Measurements from ENCODE around the gene SCRN1.

The SCRN1 gene

GRCh38 chr7:29990931-29991330 lies 1.3 kb upstream of the SCRN1 start:
- H2AK5ac ChIP-seq (ENCODE audit: low read length, severe bottlenecking) = no peak overlapping the region
- no peak overlapping the region for H3K9ac ChIP-seq (ENCODE audit: low read length)
- H2BK15ac ChIP-seq (ENCODE audit: low read depth, poor library complexity, severe bottlenecking) = no peak overlapping the region
- no peak overlapping the region for H4K91ac ChIP-seq (ENCODE audit: low read length)
- peaks cover 0 to 4% of the 10 kb centered on the region in 2 experiments for H3K36me3 ChIP-seq (ENCODE audit: control insufficient read depth in 1 of 2, insufficient read depth in 2 of 2, low read depth in 1 of 2, low read length in 2 of 2)
- H2BK120ac ChIP-seq (ENCODE audit: low read depth, low read length) = no peak overlapping the region
- H3K27me3 ChIP-seq (ENCODE audit: control insufficient read depth in 1 of 2, insufficient read depth in 1 of 2, low read length in 2 of 2) = no peaks in the 10 kb centered on the region
- H3K23ac ChIP-seq (ENCODE audit: low read length in 2 of 2) = no peak overlapping the region
- peaks cover 7% of the 10 kb centered on the region for H3K79me1 ChIP-seq (replicated peaks; ENCODE audit: low read length, poor library complexity, severe bottlenecking)
- H2AFZ ChIP-seq (ENCODE audit: low read depth, low read length) = no peak overlapping the region
- H3K18ac ChIP-seq (ENCODE audit: low read depth in 1 of 2, low read length in 2 of 2) = no peak overlapping the region
- H3K4me3 ChIP-seq (ENCODE audit: insufficient read depth in 1 of 2, low read depth in 1 of 2, low read length in 2 of 2) = no peak overlapping the region
- H2BK12ac ChIP-seq (ENCODE audit: low read length in 2 of 2) = no peak overlapping the region
- no peak overlapping the region for H3K4ac ChIP-seq (ENCODE audit: low read depth in 1 of 2, low read length in 2 of 2)
- H3K27ac ChIP-seq (ENCODE audit: low read length, poor library complexity, severe bottlenecking) = no peak overlapping the region
- 81% methylated on average over 4 of the region's 4 CpGs for WGBS
- peaks cover 10% of the 10 kb centered on the region for H3K9me3 ChIP-seq (ENCODE audit: control insufficient read depth, low read length)
- H3K4me2 ChIP-seq (ENCODE audit: low read length, poor library complexity, severe bottlenecking) = no peak overlapping the region
- H4K8ac ChIP-seq (ENCODE audit: low read length) = no peak overlapping the region
- DNase-seq = no peak
- no peak overlapping the region for H2BK5ac ChIP-seq (ENCODE audit: low read depth, low read length, poor library complexity, severe bottlenecking)
- H3K4me1 ChIP-seq (ENCODE audit: control insufficient read depth, insufficient read depth, low read depth, low read length) = peaks cover 13% of the 10 kb centered on the region
- H3K14ac ChIP-seq (ENCODE audit: low read length in 2 of 2) = no peak overlapping the region

DNA sequence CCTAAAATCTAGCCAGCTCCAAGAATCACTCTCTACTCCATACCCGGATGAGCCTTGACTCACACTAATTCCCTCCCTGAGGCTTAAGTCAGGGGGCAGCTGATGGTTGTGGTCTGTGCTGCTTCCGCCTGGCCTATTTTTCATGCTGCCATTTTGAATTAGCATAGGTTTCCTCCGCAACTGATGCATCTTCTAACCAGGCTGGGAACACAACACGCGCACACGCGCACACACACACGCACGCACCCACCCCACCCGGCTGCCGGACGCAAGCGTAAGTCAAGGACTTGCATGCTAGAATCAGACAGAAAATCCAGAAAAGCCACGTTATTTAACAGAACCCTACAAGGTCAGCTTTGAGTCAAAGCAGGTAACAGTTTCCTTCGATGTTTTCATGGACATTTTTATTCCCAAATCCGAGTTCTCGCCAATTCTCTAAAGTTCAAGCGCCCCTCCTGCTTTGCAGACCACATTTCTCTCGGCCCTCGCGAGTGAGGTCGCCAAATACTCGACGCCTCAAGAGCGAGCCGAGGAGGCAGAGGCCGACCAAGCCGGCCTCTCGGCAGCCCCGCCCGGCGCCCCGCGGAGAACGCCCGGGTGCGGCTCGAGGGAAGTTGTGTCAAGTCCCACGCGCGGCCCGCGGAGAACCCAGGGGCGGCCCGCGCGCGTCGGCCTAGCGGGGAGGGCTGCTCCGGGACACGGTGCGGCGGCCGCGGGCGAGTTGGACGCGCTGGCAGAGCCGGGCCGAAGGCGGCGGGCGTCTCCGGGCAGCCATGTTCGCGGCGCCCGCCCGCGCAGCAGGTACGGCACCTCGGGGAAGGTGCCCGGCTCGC lies 961 bp downstream of the SCRN1 start:
- H2BK12ac ChIP-seq (ENCODE audit: low read length in 2 of 2) = peak overlapping the region; percentile 32 to 76

GRCh38 chr7:29987811-29988317 lies 1.7 kb downstream of the SCRN1 start:
- H3K18ac ChIP-seq (ENCODE audit: low read depth in 1 of 2, low read length in 2 of 2) = peak overlapping the region; percentile 86 to 100
- peaks cover 4% of the 10 kb centered on the region for H3K9me3 ChIP-seq (ENCODE audit: control insufficient read depth, low read length)
- peaks cover 14% of the 10 kb centered on the region for H3K4me1 ChIP-seq (ENCODE audit: control insufficient read depth, insufficient read depth, low read depth, low read length)
- peak overlapping the region; percentile 89 for H4K8ac ChIP-seq (ENCODE audit: low read length)
- peak overlapping the region; percentile 99 for H3K27ac ChIP-seq (ENCODE audit: low read length, poor library complexity, severe bottlenecking)
- H2BK12ac ChIP-seq (ENCODE audit: low read length in 2 of 2) = peak overlapping the region; percentile 77 to 82
- peaks cover 7% of the 10 kb centered on the region for H3K79me1 ChIP-seq (replicated peaks; ENCODE audit: low read length, poor library complexity, severe bottlenecking)
- 8% methylated on average over 6 of the region's 8 CpGs for WGBS
- peak overlapping the region; percentile 90 to 99 for H3K4ac ChIP-seq (ENCODE audit: low read depth in 1 of 2, low read length in 2 of 2)
- peak overlapping the region; percentile 48 for H2BK15ac ChIP-seq (ENCODE audit: low read depth, poor library complexity, severe bottlenecking)
- peak overlapping the region; percentile 99 for H2AK5ac ChIP-seq (ENCODE audit: low read length, severe bottlenecking)
- H4K91ac ChIP-seq (ENCODE audit: low read length) = peak overlapping the region; percentile 90
- peaks cover 0 to 5% of the 10 kb centered on the region in 2 experiments for H3K36me3 ChIP-seq (ENCODE audit: control insufficient read depth in 1 of 2, insufficient read depth in 2 of 2, low read depth in 1 of 2, low read length in 2 of 2)
- H3K27me3 ChIP-seq (ENCODE audit: control insufficient read depth in 1 of 2, insufficient read depth in 1 of 2, low read length in 2 of 2) = no peaks in the 10 kb centered on the region
- H3K23ac ChIP-seq (ENCODE audit: low read length in 2 of 2) = no peak overlapping the region
- peak overlapping the region in 1 of 2 experiments; percentile 83 for H3K4me3 ChIP-seq (ENCODE audit: insufficient read depth in 1 of 2, low read depth in 1 of 2, low read length in 2 of 2)
- no peak overlapping the region for H2AFZ ChIP-seq (ENCODE audit: low read depth, low read length)
- peak; percentile 93 for DNase-seq
- H3K4me2 ChIP-seq (ENCODE audit: low read length, poor library complexity, severe bottlenecking) = peak overlapping the region; percentile 89
- H3K9ac ChIP-seq (ENCODE audit: low read length) = peak overlapping the region; percentile 94
- H2BK120ac ChIP-seq (ENCODE audit: low read depth, low read length) = peak overlapping the region; percentile 68
- H2BK5ac ChIP-seq (ENCODE audit: low read depth, low read length, poor library complexity, severe bottlenecking) = peak overlapping the region; percentile 70
- H3K14ac ChIP-seq (ENCODE audit: low read length in 2 of 2) = peak overlapping the region in 1 of 2 experiments; percentile 90

More for the DNA sequence above, 961 bp downstream of the SCRN1 start:
- H3K4me3 ChIP-seq (ENCODE audit: insufficient read depth in 1 of 2, low read depth in 1 of 2, low read length in 2 of 2) = peak overlapping the region; percentile 83 to 84
- peak overlapping the region; percentile 95 for H4K8ac ChIP-seq (ENCODE audit: low read length)
- peaks cover 0 to 5% of the 10 kb centered on the region in 2 experiments for H3K36me3 ChIP-seq (ENCODE audit: control insufficient read depth in 1 of 2, insufficient read depth in 2 of 2, low read depth in 1 of 2, low read length in 2 of 2)
- H2AFZ ChIP-seq (ENCODE audit: low read depth, low read length) = peak overlapping the region; percentile 81
- peaks cover 7% of the 10 kb centered on the region for H3K9me3 ChIP-seq (ENCODE audit: control insufficient read depth, low read length)
- H3K79me1 ChIP-seq (replicated peaks; ENCODE audit: low read length, poor library complexity, severe bottlenecking) = peaks cover 7% of the 10 kb centered on the region
- H2BK15ac ChIP-seq (ENCODE audit: low read depth, poor library complexity, severe bottlenecking) = peak overlapping the region; percentile 15
- peak overlapping the region in 1 of 2 experiments; percentile 91 for H3K14ac ChIP-seq (ENCODE audit: low read length in 2 of 2)
- DNase-seq = peak; percentile 91
- peak overlapping the region; percentile 1 to 66 for H3K23ac ChIP-seq (ENCODE audit: low read length in 2 of 2)
- peak overlapping the region; percentile 93 for H2BK120ac ChIP-seq (ENCODE audit: low read depth, low read length)
- peak overlapping the region; percentile 86 to 100 for H3K18ac ChIP-seq (ENCODE audit: low read depth in 1 of 2, low read length in 2 of 2)
- peak overlapping the region; percentile 99 for H3K27ac ChIP-seq (ENCODE audit: low read length, poor library complexity, severe bottlenecking)
- peak overlapping the region; percentile 89 for H3K4me2 ChIP-seq (ENCODE audit: low read length, poor library complexity, severe bottlenecking)
- peak overlapping the region; percentile 98 for H4K91ac ChIP-seq (ENCODE audit: low read length)
- H2AK5ac ChIP-seq (ENCODE audit: low read length, severe bottlenecking) = peak overlapping the region; percentile 98
- H2BK5ac ChIP-seq (ENCODE audit: low read depth, low read length, poor library complexity, severe bottlenecking) = peak overlapping the region; percentile 92
- H3K9ac ChIP-seq (ENCODE audit: low read length) = peak overlapping the region; percentile 94
- peaks cover 14% of the 10 kb centered on the region for H3K4me1 ChIP-seq (ENCODE audit: control insufficient read depth, insufficient read depth, low read depth, low read length)
- H3K4ac ChIP-seq (ENCODE audit: low read depth in 1 of 2, low read length in 2 of 2) = peak overlapping the region; percentile 42 to 99
- H3K27me3 ChIP-seq (ENCODE audit: control insufficient read depth in 1 of 2, insufficient read depth in 1 of 2, low read length in 2 of 2) = no peaks in the 10 kb centered on the region
- WGBS = under 1% methylated on average over 57 of the region's 75 CpGs

- no peak overlapping the region for H4K91ac ChIP-seq (ENCODE audit: low read length)
- no peak overlapping the region for H2BK120ac ChIP-seq (ENCODE audit: low read depth, low read length)
- no peaks in the 10 kb centered on the region for H3K9me3 ChIP-seq (ENCODE audit: control insufficient read depth, low read length)
- 0% methylated on average over 1 of the region's 2 CpGs for WGBS
- H3K23ac ChIP-seq (ENCODE audit: low read length in 2 of 2) = no peak overlapping the region
- no peak overlapping the region for H3K14ac ChIP-seq (ENCODE audit: low read length in 2 of 2)
- H3K36me3 ChIP-seq (ENCODE audit: control insufficient read depth in 1 of 2, insufficient read depth in 2 of 2, low read depth in 1 of 2, low read length in 2 of 2) = peaks cover 2 to 7% of the 10 kb centered on the region in 2 experiments
- H3K4me1 ChIP-seq (ENCODE audit: control insufficient read depth, insufficient read depth, low read depth, low read length) = peaks cover 15% of the 10 kb centered on the region
- peak overlapping the region; percentile 27 for H3K27ac ChIP-seq (ENCODE audit: low read length, poor library complexity, severe bottlenecking)
- DNase-seq = peak; percentile 66
- no peak overlapping the region for H4K8ac ChIP-seq (ENCODE audit: low read length)
- H2AFZ ChIP-seq (ENCODE audit: low read depth, low read length) = no peak overlapping the region
- peak overlapping the region; percentile 20 for H3K4me2 ChIP-seq (ENCODE audit: low read length, poor library complexity, severe bottlenecking)
- H3K18ac ChIP-seq (ENCODE audit: low read depth in 1 of 2, low read length in 2 of 2) = peak overlapping the region in 1 of 2 experiments; percentile 82
- no peak overlapping the region for H2AK5ac ChIP-seq (ENCODE audit: low read length, severe bottlenecking)
- peak overlapping the region; percentile 94 for H3K9ac ChIP-seq (ENCODE audit: low read length)
- H3K4me3 ChIP-seq (ENCODE audit: insufficient read depth in 1 of 2, low read depth in 1 of 2, low read length in 2 of 2) = peak overlapping the region in 1 of 2 experiments; percentile 83
- no peak overlapping the region for H3K4ac ChIP-seq (ENCODE audit: low read depth in 1 of 2, low read length in 2 of 2)
- H2BK12ac ChIP-seq (ENCODE audit: low read length in 2 of 2) = no peak overlapping the region
- H2BK5ac ChIP-seq (ENCODE audit: low read depth, low read length, poor library complexity, severe bottlenecking) = no peak overlapping the region
- no peaks in the 10 kb centered on the region for H3K27me3 ChIP-seq (ENCODE audit: control insufficient read depth in 1 of 2, insufficient read depth in 1 of 2, low read length in 2 of 2)
- no peak overlapping the region for H2BK15ac ChIP-seq (ENCODE audit: low read depth, poor library complexity, severe bottlenecking)
- peaks cover 7% of the 10 kb centered on the region for H3K79me1 ChIP-seq (replicated peaks; ENCODE audit: low read length, poor library complexity, severe bottlenecking)
Observed at GRCh38 chr7:29987083-29987482, 2.5 kb downstream of the SCRN1 start.
